ENCODE results near the gene UBE2QL1. TPM values are rescaled to one million over a fixed set of nuclear protein-coding genes. Genes with fewer than 3 reads are reported as not detected.

Gene UBE2QL1
- total RNA-seq, 1 donor from 2014 or later, result 4.4 TPM

DNA sequence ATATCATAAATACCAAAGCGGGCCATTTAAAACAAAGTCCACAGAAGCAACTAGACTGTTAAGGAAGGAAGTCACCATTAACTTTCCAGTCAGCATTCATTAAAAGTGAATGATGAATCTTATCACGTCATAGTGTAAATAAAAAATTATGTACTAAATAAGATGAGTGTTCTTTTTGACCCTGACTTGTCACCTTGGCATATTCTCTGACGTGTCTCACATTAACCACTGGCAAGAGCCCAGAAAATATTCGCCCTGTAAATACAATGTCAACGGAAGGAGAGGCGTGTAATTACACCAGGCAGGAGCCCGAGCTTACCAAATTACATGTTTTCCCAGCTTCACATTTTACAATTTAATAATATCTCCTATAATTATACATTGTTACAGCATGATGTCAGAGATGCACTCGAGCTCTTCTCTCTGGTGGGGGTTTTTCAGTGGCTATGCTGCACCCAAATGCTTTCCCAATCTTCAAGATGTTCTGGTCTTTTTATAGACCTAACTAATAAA is 29.3 kb upstream of the UBE2QL1 start:
- H3K36me3 Mint-ChIP-seq, result no peaks in the 10 kb centered on the region
- H3K9me3 Mint-ChIP-seq, result no peaks in the 10 kb centered on the region
- H3K27me3 Mint-ChIP-seq (ENCODE audit: low read depth), result peaks cover 45% of the 10 kb centered on the region
- H3K4me1 Mint-ChIP-seq, result peaks cover 9% of the 10 kb centered on the region
- TF ChIP-seq, protein P1, sequence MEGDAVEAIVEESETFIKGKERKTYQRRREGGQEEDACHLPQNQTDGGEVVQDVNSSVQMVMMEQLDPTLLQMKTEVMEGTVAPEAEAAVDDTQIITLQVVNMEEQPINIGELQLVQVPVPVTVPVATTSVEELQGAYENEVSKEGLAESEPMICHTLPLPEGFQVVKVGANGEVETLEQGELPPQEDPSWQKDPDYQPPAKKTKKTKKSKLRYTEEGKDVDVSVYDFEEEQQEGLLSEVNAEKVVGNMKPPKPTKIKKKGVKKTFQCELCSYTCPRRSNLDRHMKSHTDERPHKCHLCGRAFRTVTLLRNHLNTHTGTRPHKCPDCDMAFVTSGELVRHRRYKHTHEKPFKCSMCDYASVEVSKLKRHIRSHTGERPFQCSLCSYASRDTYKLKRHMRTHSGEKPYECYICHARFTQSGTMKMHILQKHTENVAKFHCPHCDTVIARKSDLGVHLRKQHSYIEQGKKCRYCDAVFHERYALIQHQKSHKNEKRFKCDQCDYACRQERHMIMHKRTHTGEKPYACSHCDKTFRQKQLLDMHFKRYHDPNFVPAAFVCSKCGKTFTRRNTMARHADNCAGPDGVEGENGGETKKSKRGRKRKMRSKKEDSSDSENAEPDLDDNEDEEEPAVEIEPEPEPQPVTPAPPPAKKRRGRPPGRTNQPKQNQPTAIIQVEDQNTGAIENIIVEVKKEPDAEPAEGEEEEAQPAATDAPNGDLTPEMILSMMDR (IDR thresholded peaks at IDR 0.05; ENCODE audit: unreplicated experiment), result no peak
- H3K4me3 Mint-ChIP-seq, result no peak overlapping the region
- no peak overlapping the region for H3K27ac Mint-ChIP-seq
- DNase-seq (ENCODE audit: low spot score in 2 of 2, unreplicated experiment in 2 of 2), result no peak

DNA sequence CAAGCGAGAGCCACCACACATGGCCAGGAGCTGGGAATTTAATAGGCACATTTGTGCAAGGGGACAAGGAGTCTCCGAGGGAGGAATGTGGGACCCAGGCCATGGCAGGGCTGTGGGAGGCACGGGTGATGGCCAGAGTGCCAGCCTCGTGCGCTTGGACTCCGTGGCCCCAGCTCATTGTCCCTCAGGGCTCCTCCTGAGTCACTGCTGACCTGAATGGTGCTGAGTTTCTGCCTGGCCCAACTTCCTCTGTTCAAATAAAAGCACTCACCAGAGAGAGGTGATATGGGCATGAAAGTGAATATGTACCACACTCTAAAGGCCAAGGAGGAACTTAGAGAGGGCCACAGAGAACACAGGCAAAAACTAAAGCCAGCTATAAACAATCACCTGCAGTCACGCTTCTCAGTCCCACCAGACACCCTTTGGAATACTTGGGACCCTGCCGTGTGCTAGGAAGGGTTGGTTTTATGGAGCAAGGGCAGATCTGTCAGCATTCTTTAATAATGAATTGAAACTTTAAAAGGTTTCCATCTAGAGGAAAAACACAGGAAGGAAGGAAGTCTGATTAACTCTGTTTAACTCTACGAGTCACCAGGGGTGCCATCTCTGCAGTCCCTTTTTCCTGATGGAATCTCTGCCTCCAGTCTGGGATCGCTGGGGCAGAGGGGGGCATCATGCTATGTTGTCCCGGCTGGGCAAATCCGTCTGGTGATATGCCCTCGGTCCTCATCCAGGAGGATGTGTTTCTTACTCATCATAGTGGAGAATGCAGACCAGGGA is 25.1 kb upstream of the UBE2QL1 start:
- Mint-ChIP-seq H3K36me3 (no peaks in the 10 kb centered on the region), H3K4me3 (no peak overlapping the region), H3K9me3 (peaks cover 7% of the 10 kb centered on the region), H3K27me3 (ENCODE audit: low read depth) (peaks cover 56% of the 10 kb centered on the region), H3K27ac (no peak overlapping the region), H3K4me1 (peaks cover 9% of the 10 kb centered on the region)
- no peak for DNase-seq (ENCODE audit: low spot score in 2 of 2, unreplicated experiment in 2 of 2)
- TF ChIP-seq, protein P1 (IDR thresholded peaks at IDR 0.05; ENCODE audit: unreplicated experiment), result no peak

DNA sequence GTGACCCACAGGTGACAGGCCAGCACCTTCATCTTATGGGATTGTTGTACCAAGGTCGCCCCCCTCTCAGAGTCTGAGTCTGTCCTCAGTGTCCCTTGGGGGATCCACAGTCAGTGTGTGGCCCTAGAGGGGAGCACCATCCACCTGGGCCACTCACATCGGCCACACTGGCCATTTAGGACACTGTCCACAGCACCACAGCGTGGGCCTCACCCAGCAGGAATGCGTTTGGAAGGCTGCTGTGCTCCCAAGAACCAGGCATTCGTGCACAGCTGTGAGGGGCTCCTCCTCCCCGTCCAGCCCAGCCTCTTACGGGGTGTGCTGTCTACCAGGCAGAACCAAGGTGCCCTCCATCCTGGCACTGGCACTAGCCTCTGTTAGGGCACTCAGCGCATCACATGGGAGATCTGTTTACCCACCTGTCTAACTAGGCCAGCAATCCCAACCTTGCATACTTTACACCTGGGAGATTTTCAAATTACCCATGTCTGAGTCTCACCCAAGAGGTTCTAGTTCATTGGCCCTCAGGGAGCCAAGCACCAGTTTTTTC is 24.5 kb upstream of the UBE2QL1 start:
- no peak for DNase-seq (ENCODE audit: low spot score in 2 of 2, unreplicated experiment in 2 of 2)
- H3K9me3 Mint-ChIP-seq, result peaks cover 11% of the 10 kb centered on the region
- H3K36me3 Mint-ChIP-seq, result no peaks in the 10 kb centered on the region
- no peak overlapping the region for H3K27ac Mint-ChIP-seq
- peaks cover 61% of the 10 kb centered on the region for H3K27me3 Mint-ChIP-seq (ENCODE audit: low read depth)
- H3K4me1 Mint-ChIP-seq, result peaks cover 5% of the 10 kb centered on the region
- TF ChIP-seq, protein P1 (IDR thresholded peaks at IDR 0.05; ENCODE audit: unreplicated experiment), result no peak
- H3K4me3 Mint-ChIP-seq, result no peak overlapping the region

DNA sequence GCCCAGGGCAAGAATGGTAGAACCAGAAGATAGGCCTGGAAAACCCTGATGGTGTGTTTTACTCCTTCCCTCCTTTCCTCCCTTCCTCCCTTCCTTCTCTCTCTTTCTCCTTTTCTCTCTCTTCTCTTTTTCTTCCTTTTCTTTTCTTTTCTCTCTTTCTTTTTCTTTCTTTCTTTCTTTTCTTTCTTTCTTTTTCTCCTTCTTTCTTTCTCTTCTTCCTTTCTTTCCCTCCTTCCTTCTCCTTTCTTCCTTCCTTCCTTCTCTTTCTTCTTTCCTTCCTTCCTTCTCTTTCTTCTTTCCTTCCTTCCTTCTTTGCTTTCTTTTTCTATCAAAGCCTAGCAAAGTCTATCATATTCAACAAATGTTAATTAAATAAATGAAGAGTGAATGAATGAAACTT is 24.0 kb upstream of the UBE2QL1 start:
- TF ChIP-seq, protein P1 (IDR thresholded peaks at IDR 0.05; ENCODE audit: unreplicated experiment), result no peak
- Mint-ChIP-seq H3K36me3 (no peaks in the 10 kb centered on the region), H3K9me3 (peaks cover 14% of the 10 kb centered on the region), H3K27me3 (ENCODE audit: low read depth) (peaks cover 64% of the 10 kb centered on the region), H3K4me3 (no peak overlapping the region), H3K4me1 (no peaks in the 10 kb centered on the region), H3K27ac (no peak overlapping the region)
- DNase-seq (ENCODE audit: low spot score in 2 of 2, unreplicated experiment in 2 of 2), result no peak

DNA sequence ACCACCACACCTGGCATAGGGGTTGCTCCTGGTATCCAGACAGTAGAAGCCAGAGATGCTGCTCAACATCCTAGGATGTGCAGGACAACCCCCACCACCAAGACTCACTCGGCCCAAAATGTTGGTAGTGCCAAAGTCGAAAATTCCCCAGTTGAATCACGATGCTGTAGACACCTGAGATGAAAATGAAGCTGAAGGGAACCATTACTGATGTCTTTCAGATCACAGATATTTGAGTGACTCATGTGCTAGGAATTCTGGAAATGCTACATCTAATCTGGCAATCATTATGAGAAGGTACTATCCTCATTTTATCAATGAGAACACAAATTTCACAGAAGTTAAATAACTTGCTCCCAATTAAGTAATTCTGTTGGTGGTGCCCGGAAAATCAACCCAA is 21.0 kb upstream of the UBE2QL1 start:
- Mint-ChIP-seq H3K4me3 (no peak overlapping the region), H3K9me3 (peaks cover 14% of the 10 kb centered on the region), H3K27me3 (ENCODE audit: low read depth) (peaks cover 61% of the 10 kb centered on the region), H3K36me3 (no peaks in the 10 kb centered on the region), H3K4me1 (no peaks in the 10 kb centered on the region), H3K27ac (no peak overlapping the region)
- DNase-seq (ENCODE audit: low spot score in 2 of 2, unreplicated experiment in 2 of 2), result no peak
- TF ChIP-seq, protein P1 (IDR thresholded peaks at IDR 0.05; ENCODE audit: unreplicated experiment), result no peak
